ENCODE data around the gene FBXW5. TPM values are rescaled to one million over a fixed set of nuclear protein-coding genes. Genes with fewer than 3 reads are reported as not detected.

The FBXW5 gene
- total and polyA plus RNA-seq, 9 of the 15 experiments (the other 6 are each of a cell fraction or from before 2014, with no cell fraction given), result 0.21 to 128 (median 37.0) TPM

GRCh38 chr9:136960212-136960937 lies 15.8 kb upstream of the FBXW5 start (continued):
- TF ChIP-seq REST (IDR thresholded peaks at IDR 0.05; ENCODE audit: borderline replicate concordance), result no peak
- no peak for TF ChIP-seq REST (CRISPR knock-in tag; IDR thresholded peaks at IDR 0.05; ENCODE audit: low read depth)

Measured in K562 (cell line).